Esophagus (tissue), 2 donors: Measurements from ENCODE around the gene MCAM. TPM values are rescaled to one million over a fixed set of nuclear protein-coding genes. Genes with fewer than 3 reads are reported as not detected.

Source experiments
- H3K27ac ChIP-seq, 2 donors: one replicate each; pipeline ENCODE4 v1.5.1; 2013; ENCODE audit warnings: low read depth in 2 of 2, mild to moderate bottlenecking in 2 of 2, inconsistent platforms in 1 of 2, low read length in 1 of 2, moderate library complexity in 1 of 2
- H3K27me3 ChIP-seq, 2 donors: one replicate each; pipeline ENCODE4 v1.6.1; 2013; ENCODE audit warnings: low read length in 2 of 2, control low read depth in 1 of 2, mild to moderate bottlenecking in 1 of 2; ENCODE audit not compliant: insufficient read depth in 2 of 2, control insufficient read depth in 1 of 2
- H3K36me3 ChIP-seq, 2 donors: one replicate each; pipeline ENCODE4 v1.6.1; 2013; ENCODE audit warnings: low read length in 1 of 2; ENCODE audit not compliant: control insufficient read depth in 2 of 2, insufficient read depth in 2 of 2
- H3K4me1 ChIP-seq, 2 donors: one replicate each; pipeline ENCODE4 v1.6.1; 2013; ENCODE audit warnings: low read length in 1 of 2; ENCODE audit not compliant: control insufficient read depth in 2 of 2, insufficient read depth in 2 of 2
- H3K4me3 ChIP-seq, 2 donors: one replicate each; pipeline ENCODE4 v1.5.1; 2013; ENCODE audit warnings: low read length in 2 of 2, mild to moderate bottlenecking in 2 of 2, low read depth in 1 of 2, moderate library complexity in 1 of 2
- H3K9me3 ChIP-seq, 2 donors: one replicate each; pipeline ENCODE4 v1.6.1; 2013; ENCODE audit warnings: mild to moderate bottlenecking in 2 of 2, low read depth in 1 of 2, low read length in 1 of 2, moderate library complexity in 1 of 2; ENCODE audit not compliant: control insufficient read depth in 2 of 2, insufficient read depth in 1 of 2
- WGBS, 2 donors: extraction: QIAGEN DNeasy Blood & Tissue Kit; methylation state at CpG; one replicate each; pipeline ENCODE4 v1.1.7; 2013; 5-methylcytosine and 5-hydroxymethylcytosine counted together
- polyA plus RNA-seq, 2 donors: library from polyadenylated mRNA; stranded (reverse); fragments of 200-250 nt; gene quantifications; one replicate each; pipeline ENCODE4 v1.2.3, GENCODE V29; 2013
- donor health status: healthy with polysubstance abuse.
- donor health status: Bipolar disorder and iron deficiency.

The MCAM gene
- polyA plus RNA-seq, 2 donors = 10.3 to 34.4 TPM

- Histone ChIP-seq H3K9me3 (no peaks in the 10 kb centered on the region), H3K36me3 (peaks cover 0 to 9% of the 10 kb centered on the region in 2 donors), H3K27me3 (no peaks in the 10 kb centered on the region), H3K27ac (peak overlapping the region; percentile 63 to 82), H3K4me3 (peak overlapping the region; percentile 37 to 38), H3K4me1 (peaks cover 16 to 30% of the 10 kb centered on the region in 2 donors)
- 7 to 9% methylated on average over 79 to 86 of the region's 86 CpGs for WGBS, 2 donors
Observed at GRCh38 chr11:119339589-119340334, 22.8 kb upstream of the MCAM start.

DNA sequence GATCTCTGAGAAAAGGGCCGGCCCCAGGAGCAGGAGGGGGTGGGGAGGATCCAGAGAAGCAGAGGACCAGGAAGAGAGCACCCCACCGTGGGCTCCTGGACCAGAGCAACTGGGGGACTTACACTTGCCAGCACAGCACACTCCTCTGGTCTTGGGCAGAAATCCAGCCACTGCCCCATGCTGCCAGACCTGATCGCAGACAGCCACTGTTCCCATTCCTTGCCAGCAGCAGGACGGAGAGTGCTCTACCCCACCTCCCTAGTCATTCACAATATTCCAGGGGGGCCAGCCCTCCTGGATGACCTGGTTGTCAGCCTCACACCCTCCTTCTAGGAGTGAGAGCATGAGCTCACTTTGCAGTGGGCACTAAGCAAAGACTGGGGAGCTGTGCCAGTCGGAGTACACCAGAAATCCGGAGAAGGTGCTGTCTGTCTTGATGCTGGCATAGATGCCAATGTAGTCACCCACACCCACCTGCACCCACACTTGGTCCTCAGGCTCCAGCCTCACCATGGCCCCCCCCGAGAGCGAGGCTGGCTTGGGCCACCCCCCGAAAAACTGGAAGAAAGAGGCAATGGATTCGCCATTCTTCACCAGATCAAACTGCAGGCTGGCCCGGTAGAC lies 22.1 kb upstream of the MCAM start:
- Histone ChIP-seq H3K4me1 (peaks cover 16 to 30% of the 10 kb centered on the region in 2 donors), H3K9me3 (no peaks in the 10 kb centered on the region), H3K4me3 (peak overlapping the region; percentile 37 to 38), H3K27ac (peak overlapping the region; percentile 2 to 38), H3K27me3 (no peaks in the 10 kb centered on the region), H3K36me3 (peaks cover 0 to 9% of the 10 kb centered on the region in 2 donors)
- 54 to 61% methylated on average over 11 of the region's 11 CpGs for WGBS, 2 donors

DNA sequence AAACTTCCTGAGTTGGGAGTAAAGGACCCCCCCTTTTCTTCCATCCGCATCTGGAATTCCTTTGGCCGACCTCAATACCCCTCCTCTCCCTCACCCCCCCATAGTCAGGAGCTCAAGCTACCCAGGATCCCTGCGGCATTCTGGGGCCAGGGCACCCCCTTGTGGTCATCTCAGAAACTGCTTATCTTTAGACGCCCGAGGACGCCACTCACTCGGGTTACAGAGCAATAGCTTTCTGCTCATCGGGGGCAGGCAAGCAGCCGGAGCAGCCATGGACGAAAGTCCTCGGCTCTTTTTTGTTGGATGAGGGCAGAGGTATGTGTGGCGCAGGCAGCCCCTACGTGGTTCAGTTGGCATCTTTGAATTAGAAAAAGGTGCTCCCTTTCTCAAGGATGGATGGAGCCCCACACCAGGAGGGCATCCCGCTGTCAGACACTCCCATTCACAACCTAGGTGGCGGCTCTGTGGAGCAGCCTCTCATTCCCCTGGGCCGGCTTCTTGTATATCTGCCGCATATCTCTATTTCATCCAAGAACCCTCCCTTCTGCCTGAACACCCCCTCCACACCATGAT lies 21.5 kb upstream of the MCAM start:
- 22 to 25% methylated on average over 17 of the region's 17 CpGs for WGBS, 2 donors
- no peaks in the 10 kb centered on the region for H3K9me3 ChIP-seq
- H3K36me3 ChIP-seq = peaks cover 0 to 9% of the 10 kb centered on the region in 2 donors
- no peak overlapping the region for H3K4me3 ChIP-seq
- peak overlapping the region; percentile 38 to 60 for H3K27ac ChIP-seq
- no peaks in the 10 kb centered on the region for H3K27me3 ChIP-seq
- H3K4me1 ChIP-seq = peaks cover 16 to 30% of the 10 kb centered on the region in 2 donors

DNA sequence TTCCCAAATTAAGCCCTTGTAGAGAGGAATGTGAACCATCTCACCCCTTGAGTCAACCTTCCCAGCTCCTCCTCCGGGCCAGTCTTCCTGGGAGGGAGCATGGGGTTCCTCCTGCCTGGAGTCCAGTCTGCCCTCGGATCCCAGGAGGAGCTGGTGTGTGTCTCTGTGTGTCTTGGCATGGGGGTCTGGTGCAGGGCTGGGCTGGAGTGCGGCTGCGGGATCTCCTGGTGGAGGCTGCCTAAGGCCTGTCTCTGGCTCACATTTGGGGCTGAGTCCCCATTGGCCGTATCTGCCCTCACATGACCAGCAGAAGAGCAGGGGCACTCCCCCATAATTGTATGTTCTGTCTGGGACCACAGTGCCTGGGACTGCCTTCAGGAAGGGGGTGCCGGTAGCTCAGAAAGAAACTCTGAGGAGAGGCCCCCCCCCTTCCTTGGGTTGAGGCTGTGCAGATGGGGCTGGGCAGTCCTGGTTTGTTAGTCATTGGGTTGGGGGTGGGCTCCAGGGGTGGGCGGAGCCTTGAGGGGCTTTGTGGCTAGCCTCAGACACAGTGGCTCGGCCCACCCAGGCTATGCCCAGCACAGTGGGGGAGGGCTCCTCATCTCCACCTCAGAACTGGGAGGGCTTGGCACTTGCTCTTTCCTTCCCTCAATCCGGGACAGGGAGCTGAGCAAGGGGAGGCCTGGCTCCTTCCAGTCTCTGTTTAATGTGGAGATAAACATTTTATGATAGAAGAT lies 20.8 kb upstream of the MCAM start:
- Histone ChIP-seq H3K36me3 (peaks cover 0 to 9% of the 10 kb centered on the region in 2 donors), H3K27me3 (no peaks in the 10 kb centered on the region), H3K4me3 (no peak overlapping the region), H3K9me3 (no peaks in the 10 kb centered on the region), H3K4me1 (peaks cover 16 to 30% of the 10 kb centered on the region in 2 donors), H3K27ac (peak overlapping the region; percentile 44 to 60)
- 57 to 71% methylated on average over 9 of the region's 9 CpGs for WGBS, 2 donors

GRCh38 chr11:119336744-119337469 lies 20.0 kb upstream of the MCAM start:
- peaks cover 16 to 30% of the 10 kb centered on the region in 2 donors for H3K4me1 ChIP-seq
- H3K27ac ChIP-seq = no peak overlapping the region
- H3K4me3 ChIP-seq = no peak overlapping the region
- H3K9me3 ChIP-seq = no peaks in the 10 kb centered on the region
- H3K27me3 ChIP-seq = no peaks in the 10 kb centered on the region
- H3K36me3 ChIP-seq = peaks cover 0 to 9% of the 10 kb centered on the region in 2 donors
- 84% methylated on average over 9 of the region's 9 CpGs for WGBS, 2 donors

DNA sequence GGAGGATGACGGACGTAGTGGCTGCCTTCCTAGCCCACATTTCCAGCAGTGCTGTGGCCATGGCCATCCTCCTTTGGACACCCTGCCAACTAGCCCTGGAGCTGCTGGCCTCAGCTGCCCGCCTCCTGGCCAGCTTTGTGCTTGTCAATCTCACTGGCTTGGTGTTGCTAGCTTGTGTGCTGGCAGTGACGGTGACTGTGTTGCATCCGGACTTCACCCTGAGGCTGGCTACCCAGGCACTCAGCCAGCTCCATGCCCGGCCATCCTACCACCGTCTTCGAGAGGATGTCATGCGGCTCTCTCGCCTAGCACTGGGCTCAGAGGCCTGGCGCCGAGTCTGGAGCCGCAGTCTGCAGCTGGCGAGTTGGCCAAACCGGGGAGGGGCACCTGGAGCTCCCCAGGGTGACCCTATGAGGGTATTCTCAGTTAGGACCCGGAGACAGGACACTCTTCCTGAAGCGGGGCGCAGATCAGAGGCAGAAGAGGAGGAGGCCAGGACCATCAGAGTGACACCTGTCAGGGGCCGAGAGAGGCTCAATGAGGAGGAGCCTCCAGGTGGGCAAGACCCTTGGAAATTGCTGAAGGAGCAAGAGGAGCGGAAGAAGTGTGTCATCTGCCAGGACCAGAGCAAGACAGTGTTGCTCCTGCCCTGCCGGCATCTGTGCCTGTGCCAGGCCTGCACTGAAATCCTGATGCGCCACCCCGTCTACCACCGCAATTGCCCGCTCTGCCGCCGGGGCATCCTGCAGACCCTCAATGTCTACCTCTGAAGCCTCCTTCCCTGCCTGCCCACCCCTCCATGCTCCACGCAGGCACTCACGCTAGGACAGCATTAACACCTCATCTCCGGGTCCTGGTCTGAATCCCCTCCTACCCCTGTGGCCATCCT lies 19.0 kb upstream of the MCAM start:
- Histone ChIP-seq H3K9me3 (no peaks in the 10 kb centered on the region), H3K4me3 (no peak overlapping the region), H3K36me3 (peaks cover 0 to 9% of the 10 kb centered on the region in 2 donors), H3K27ac (no peak overlapping the region), H3K27me3 (no peaks in the 10 kb centered on the region), H3K4me1 (peaks cover 16 to 25% of the 10 kb centered on the region in 2 donors)
- 83 to 86% methylated on average over 30 of the region's 30 CpGs for WGBS, 2 donors

DNA sequence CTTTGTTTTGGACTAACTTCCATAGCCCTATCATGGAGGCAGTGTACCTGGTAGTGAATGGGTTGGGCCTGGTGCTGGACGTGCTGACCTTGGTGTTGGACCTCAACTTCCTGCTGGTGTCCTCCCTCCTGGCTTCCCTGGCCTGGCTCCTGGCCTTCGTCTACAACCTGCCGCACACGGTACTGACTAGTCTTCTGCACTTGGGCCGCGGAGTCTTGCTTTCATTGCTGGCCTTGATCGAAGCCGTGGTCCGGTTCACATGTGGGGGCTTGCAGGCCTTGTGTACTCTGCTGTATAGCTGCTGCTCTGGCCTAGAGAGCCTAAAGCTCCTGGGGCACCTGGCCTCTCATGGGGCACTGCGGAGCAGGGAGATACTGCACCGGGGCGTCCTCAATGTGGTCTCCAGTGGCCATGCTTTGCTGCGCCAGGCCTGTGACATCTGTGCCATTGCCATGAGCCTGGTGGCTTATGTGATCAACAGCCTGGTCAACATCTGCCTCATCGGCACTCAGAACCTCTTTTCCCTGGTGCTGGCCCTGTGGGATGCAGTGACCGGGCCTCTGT lies 18.2 kb upstream of the MCAM start:
- H3K36me3 ChIP-seq = peaks cover 0 to 9% of the 10 kb centered on the region in 2 donors
- WGBS, 2 donors = 65% methylated on average over 15 of the region's 15 CpGs
- no peaks in the 10 kb centered on the region for H3K9me3 ChIP-seq
- H3K4me1 ChIP-seq = peaks cover 14 to 25% of the 10 kb centered on the region in 2 donors
- peak overlapping the region; percentile 89 to 94 for H3K4me3 ChIP-seq
- no peaks in the 10 kb centered on the region for H3K27me3 ChIP-seq
- H3K27ac ChIP-seq = peak overlapping the region in 1 of 2 donors; percentile 83

DNA sequence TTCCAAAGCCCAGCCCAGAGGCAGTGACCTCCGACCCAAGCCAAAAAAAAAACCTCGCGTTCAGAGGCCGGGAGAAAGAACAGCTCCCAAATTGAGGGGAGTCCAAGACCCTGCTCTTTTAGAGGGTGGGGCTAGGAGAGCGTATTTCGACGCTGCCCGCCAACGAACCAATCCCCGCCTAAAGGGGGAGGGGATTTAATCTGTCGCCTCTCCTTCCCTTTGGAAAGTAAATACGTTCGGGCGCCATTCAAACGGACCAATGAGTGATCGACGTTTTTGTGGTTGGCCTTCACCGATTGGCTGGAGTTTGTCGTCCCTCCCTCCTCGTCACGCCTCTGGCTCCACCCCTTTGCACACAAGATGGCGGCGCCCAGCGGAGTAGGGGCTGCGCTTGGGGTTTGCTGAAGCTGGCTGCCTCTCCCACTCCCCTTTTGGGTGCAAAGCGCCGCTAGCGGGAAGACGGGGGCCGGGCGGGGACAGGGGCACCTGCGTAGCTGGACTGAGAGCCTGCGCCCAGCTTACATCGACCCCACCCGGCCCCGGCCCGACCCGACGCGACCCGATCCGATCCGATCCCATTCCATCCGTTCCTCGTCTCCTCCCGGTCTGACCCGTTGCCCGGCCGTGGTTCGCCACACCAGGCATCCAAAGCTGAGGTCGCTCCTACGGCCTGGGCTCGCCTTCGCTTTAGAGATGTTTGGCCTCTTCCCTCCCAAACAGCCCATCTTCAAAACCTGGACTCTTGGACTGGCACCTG lies 17.4 kb upstream of the MCAM start, which contains the start of gene RNF26:
RNF26 (plus strand) TSS at position 354 of the 757 bp plus-strand sequence. CDS start 596 bp downstream, outside the sequence.
- peaks cover 0 to 9% of the 10 kb centered on the region in 2 donors for H3K36me3 ChIP-seq
- peaks cover 11 to 22% of the 10 kb centered on the region in 2 donors for H3K4me1 ChIP-seq
- no peaks in the 10 kb centered on the region for H3K27me3 ChIP-seq
- peak within 1 kb of the TSS; percentile 89 to 94 for H3K4me3 ChIP-seq
- H3K9me3 ChIP-seq = no peaks in the 10 kb centered on the region
- H3K27ac ChIP-seq = peak within 1 kb of the TSS; percentile 70 to 83
- 0 to 1% methylated on average over 45 to 54 of the region's 54 CpGs for WGBS, 2 donors
